Mesenteric fat pad (tissue), 1 donor: ENCODE results near the gene REG3G. TPM values are rescaled to one million over a fixed set of nuclear protein-coding genes. Genes with fewer than 3 reads are reported as not detected.

ENCODE experiments used
- DNase-seq: peaks from one replicate; pipeline ENCODE4 v3.0.0-alpha.2; 2020; ENCODE audit warnings: low spot score
- long read RNA-seq: library from polyadenylated mRNA; unstranded; transcript quantifications from one replicate; pipeline ENCODE4 v2.0.0, GENCODE V29; 2020
- total RNA-seq: library from RNA; stranded (reverse); fragmentation: NEBNext Ultra II Directional; extraction: Animal tissue kit (Norgen Biotek cat#: 25700); gene quantifications from one replicate; pipeline ENCODE4 v1.2.1, GENCODE V29; 2021
- donor health status: DM: yes; HTN: yes; CAD: no.

The REG3G gene
- not detected for total RNA-seq
- long read RNA-seq: 0 reads

GRCh38 chr2:79025421-79025820 is at the start of gene REG3G:
TSS of gene REG3G (plus strand) at chr2:79025702. CDS start at chr2:79026094, 392 bp downstream.
- no peak for DNase-seq

- no peak for DNase-seq
Observed at GRCh38 chr2:78977661-78978145, 47.8 kb upstream of the REG3G start.

- no peak for DNase-seq
Observed at GRCh38 chr2:78978340-78978739, 47.2 kb upstream of the REG3G start.

GRCh38 chr2:78979380-78980151 is 45.9 kb upstream of the REG3G start:
- DNase-seq: no peak

GRCh38 chr2:78980152-78980465 is 45.4 kb upstream of the REG3G start:
- no peak for DNase-seq

GRCh38 chr2:78980871-78981270 is 44.6 kb upstream of the REG3G start:
- no peak for DNase-seq

- DNase-seq: no peak
Observed at GRCh38 chr2:78982638-78983330, 42.7 kb upstream of the REG3G start.

GRCh38 chr2:78984386-78984785 is 41.1 kb upstream of the REG3G start:
- no peak for DNase-seq

GRCh38 chr2:78985558-78985957 is 39.9 kb upstream of the REG3G start:
- DNase-seq: no peak

- no peak for DNase-seq
Observed at GRCh38 chr2:78989051-78989450, 36.5 kb upstream of the REG3G start.

GRCh38 chr2:78992451-78992806 is 33.1 kb upstream of the REG3G start:
- DNase-seq: no peak

- no peak for DNase-seq
Observed at GRCh38 chr2:78992807-78993517, 32.5 kb upstream of the REG3G start.

- no peak for DNase-seq
Observed at GRCh38 chr2:78993518-78994148, 31.9 kb upstream of the REG3G start.

GRCh38 chr2:78994789-78995188 is 30.7 kb upstream of the REG3G start:
- no peak for DNase-seq

GRCh38 chr2:78999406-78999805 is 26.1 kb upstream of the REG3G start:
- no peak for DNase-seq

- DNase-seq: no peak
Observed at GRCh38 chr2:79000008-79000576, 25.4 kb upstream of the REG3G start.

GRCh38 chr2:79001285-79001684 is 24.2 kb upstream of the REG3G start:
- DNase-seq: no peak

GRCh38 chr2:79004680-79005079 is 20.8 kb upstream of the REG3G start:
- no peak for DNase-seq

GRCh38 chr2:79005216-79005615 is 20.3 kb upstream of the REG3G start:
- no peak for DNase-seq

- DNase-seq: no peak
Observed at GRCh38 chr2:79009388-79009787, 16.1 kb upstream of the REG3G start.

GRCh38 chr2:79011496-79011895 is 14.0 kb upstream of the REG3G start:
- no peak for DNase-seq
